Measurements from ENCODE around the gene AVPR1B. TPM values are rescaled to one million over a fixed set of nuclear protein-coding genes. Genes with fewer than 3 reads are reported as not detected.

Gene AVPR1B
- total and polyA plus RNA-seq, 2 of the 13 experiments (the other 11 are each of a cell fraction or from before 2014, with no cell fraction given): 0.05 TPM; not detected in 1

GRCh38 chr1:206066479-206067171 lies 50.6 kb downstream of the AVPR1B start:
- DNase-seq (ENCODE audit: low spot score): no peak
- no TSS peak for BruUV-seq (replicated peaks)
- no peak for ATAC-seq
- Histone ChIP-seq H3K4me1 (ENCODE audit: insufficient read depth, low read length) (no peaks in the 10 kb centered on the region), H3K27ac (ENCODE audit: extremely low read length, insufficient read depth, low read length) (no peak overlapping the region), H3K9me3 (ENCODE audit: low read length) (no peaks in the 10 kb centered on the region), H3K36me3 (replicated peaks in 1 of 2; ENCODE audit: control insufficient read depth in 1 of 2, insufficient read depth in 2 of 2, low read length in 2 of 2) (peaks cover 2 to 9% of the 10 kb centered on the region in 2 experiments; a peak in 3 of 5 replicates), H3K27me3 (ENCODE audit: control insufficient read depth in 1 of 2, insufficient read depth in 2 of 2, low read length in 2 of 2) (no peaks in the 10 kb centered on the region), H3K79me2 (ENCODE audit: insufficient read depth, low read length) (no peaks in the 10 kb centered on the region), H3K4me2 (ENCODE audit: low read depth, low read length) (no peak overlapping the region), H4K20me1 (ENCODE audit: insufficient read depth, low read length) (no peaks in the 10 kb centered on the region), H3K4me3 (replicated peaks in 1 of 3; ENCODE audit: insufficient read depth in 1 of 3, low read depth in 2 of 3, low read length in 3 of 3) (no peak overlapping the region), H2AFZ (ENCODE audit: low read length) (no peak overlapping the region), H3K9ac (ENCODE audit: insufficient read depth, low read depth, low read length) (no peak overlapping the region)
- WGBS (ENCODE audit: low lambda C conversion rate): 96% methylated on average over 5 of the region's 6 CpGs
- intact Hi-C loops (cut with micrococcal nuclease; ENCODE audit: unreplicated experiment) (no loop called here), in situ Hi-C loops (cut with HindIII; ENCODE audit: extremely low pct_ligation_motif_present, low pct_unique_long_range_greater_than_20kb) (no loop called here)
- ChIA-PET POLR2A (interaction anchor here (1.2 kb wide), 1 partner anchor 11 kb away, joined by 3 read pairs; no protein-coding TSS in a partner anchor), CTCF (ENCODE audit: low intra/inter-chr PET ratio, low total read pairs) (no interaction called here)
- TF ChIP-seq ZNF282 (IDR thresholded peaks at IDR 0.05; ENCODE audit: partially characterized antibody): no peak
- no peak for TF ChIP-seq SMYD3 (CRISPR knock-in tag; IDR thresholded peaks at IDR 0.05)
- no peak for TF ChIP-seq ZNF18 (CRISPR knock-in tag; IDR thresholded peaks at IDR 0.05; ENCODE audit: insufficient replicate concordance)
- TF ChIP-seq ZNF382 (CRISPR knock-in tag; IDR thresholded peaks at IDR 0.05; ENCODE audit: borderline replicate concordance): no peak
- peak; percentile 29 for TF ChIP-seq RBM22 (optimal IDR thresholded peaks at IDR 0.05; ENCODE audit: low read length)
- TF ChIP-seq NR2F2 (IDR thresholded peaks at IDR 0.05; ENCODE audit: borderline replicate concordance, low read depth): no peak
- TF ChIP-seq MLXIP (CRISPR knock-in tag; IDR thresholded peaks at IDR 0.05; ENCODE audit: borderline replicate concordance): no peak
- no peak for FAIRE-seq
